Omental fat pad (tissue), 4 donors: ENCODE data around the gene AQP2. TPM values are rescaled to one million over a fixed set of nuclear protein-coding genes. Genes with fewer than 3 reads are reported as not detected.

ENCODE experiments used
- ATAC-seq: fragments of 150-250 bp; one replicate; pipeline ENCODE4 v1.9.1; 2016; ENCODE audit warnings: mild to moderate bottlenecking, moderate library complexity; ENCODE audit not compliant: low FRiP score
- DNase-seq: peaks from one replicate; pipeline ENCODE4 v3.0.0-alpha.2; 2019; ENCODE audit warnings: low spot score
- CTCF ChIP-seq, 3 donors: fragments of 450-650 bp; IDR thresholded peaks; one replicate each; pipeline ENCODE4 v1.5.1; 2016 to 2017; ENCODE audit warnings: antibody characterized with exemption in 3 of 3, mild to moderate bottlenecking in 3 of 3, moderate library complexity in 2 of 3
- total RNA-seq, 4 donors: library from RNA; depleted of rRNA; stranded (reverse); fragments of >200 nt; gene quantifications; one replicate each; pipeline ENCODE4 v1.1.0, GENCODE V29; 2016

AQP2 gene
- total RNA-seq, 4 donors from 2014 or later: not detected

- DNase-seq (no peak), ATAC-seq (no peak)
- no peak for TF ChIP-seq CTCF (IDR thresholded peaks at IDR 0.05)
Measured at GRCh38 chr12:49904601-49905000, 45.9 kb upstream of the AQP2 start.

- ATAC-seq (no peak), DNase-seq (no peak)
- no peak for TF ChIP-seq CTCF (IDR thresholded peaks at IDR 0.05)
Measured at GRCh38 chr12:49905718-49906314, 44.7 kb upstream of the AQP2 start.

GRCh38 chr12:49907352-49907751 lies 43.2 kb upstream of the AQP2 start:
- no peak for ATAC-seq
- no peak for TF ChIP-seq CTCF (IDR thresholded peaks at IDR 0.05)
- no peak for DNase-seq

- ATAC-seq: peak; percentile 12
- no peak for TF ChIP-seq CTCF (IDR thresholded peaks at IDR 0.05)
- no peak for DNase-seq
Measured at GRCh38 chr12:49909356-49909755, 41.2 kb upstream of the AQP2 start.

GRCh38 chr12:49909826-49910225 lies 40.7 kb upstream of the AQP2 start:
- ATAC-seq: peak; percentile 84
- no peak for TF ChIP-seq CTCF (IDR thresholded peaks at IDR 0.05)
- no peak for DNase-seq

- TF ChIP-seq CTCF (IDR thresholded peaks at IDR 0.05): no peak
- no peak for ATAC-seq
- no peak for DNase-seq
Measured at GRCh38 chr12:49910331-49911212, 40.0 kb upstream of the AQP2 start.

- ATAC-seq: no peak
- DNase-seq: no peak
- no peak for TF ChIP-seq CTCF (IDR thresholded peaks at IDR 0.05)
Measured at GRCh38 chr12:49911213-49911605, 39.3 kb upstream of the AQP2 start.
